HFFc6 (cell line): ENCODE data around the gene FMNL2. TPM values are rescaled to one million over a fixed set of nuclear protein-coding genes. Genes with fewer than 3 reads are reported as not detected.

Experiments
- DNase-seq: peaks from one replicate; pipeline ENCODE4 v3.0.0-alpha.2; 2018
- H3K27ac Mint-ChIP-seq: 2 replicates; pipeline ENCODE4 v1.8.0; 2020; ENCODE audit warnings: mild to moderate bottlenecking, mixed read lengths
- H3K27me3 Mint-ChIP-seq: 2 replicates; pipeline ENCODE4 v1.8.0; 2021; ENCODE audit warnings: mild to moderate bottlenecking, moderate library complexity, mixed read lengths; ENCODE audit not compliant: insufficient read depth
- H3K36me3 Mint-ChIP-seq: 2 replicates; pipeline ENCODE4 v1.8.0; 2021; ENCODE audit warnings: low read depth, mixed read lengths
- H3K4me1 Mint-ChIP-seq: 2 replicates; pipeline ENCODE4 v1.8.0; 2020; ENCODE audit warnings: low read depth, mixed read lengths
- H3K4me3 Mint-ChIP-seq: 2 replicates; pipeline ENCODE4 v1.8.0; 2020; ENCODE audit warnings: mild to moderate bottlenecking, moderate library complexity, mixed read lengths
- H3K9me3 Mint-ChIP-seq: 2 replicates; pipeline ENCODE4 v1.8.0; 2020; ENCODE audit warnings: mild to moderate bottlenecking, mixed read lengths
- CTCF ChIP-seq: fragments of 200-600 bp; sonication (generic); IDR thresholded peaks from 2 replicates; pipeline ENCODE4 v1.5.0; 2021; ENCODE audit warnings: antibody characterized with exemption, mild to moderate bottlenecking
- total RNA-seq, 6 experiments: library from RNA; stranded (reverse); fragmentation: NEBNext Ultra II Directional; extraction: Animal tissue kit (Norgen Biotek cat#: 25700); gene quantifications; 2 replicates in 1 of 6; 3 replicates in 5 of 6; pipeline ENCODE4 v1.2.3, GENCODE V29; 2021

FMNL2 gene
- total RNA-seq, 6 experiments from 2014 or later: 13.7 to 20.9 (median 16.0) TPM

- Mint-ChIP-seq H3K4me3 (no peak overlapping the region), H3K9me3 (no peaks in the 10 kb centered on the region), H3K27me3 (no peaks in the 10 kb centered on the region), H3K36me3 (peaks cover 23% of the 10 kb centered on the region), H3K4me1 (peaks cover 31% of the 10 kb centered on the region), H3K27ac (no peak overlapping the region; the same call in 1 of the 2 replicates)
- TF ChIP-seq CTCF: no peak
- no peak for DNase-seq
Measured at GRCh38 chr2:152649997-152650396, 315.0 kb downstream of the FMNL2 start.

GRCh38 chr2:152650768-152651371 is 315.9 kb downstream of the FMNL2 start:
- H3K36me3 Mint-ChIP-seq: peaks cover 16% of the 10 kb centered on the region
- DNase-seq: no peak
- TF ChIP-seq CTCF: no peak
- H3K4me1 Mint-ChIP-seq: peaks cover 25% of the 10 kb centered on the region
- no peaks in the 10 kb centered on the region for H3K27me3 Mint-ChIP-seq
- no peak overlapping the region; the same call in 1 of the 2 replicates for H3K27ac Mint-ChIP-seq
- no peaks in the 10 kb centered on the region for H3K9me3 Mint-ChIP-seq
- no peak overlapping the region for H3K4me3 Mint-ChIP-seq

- Mint-ChIP-seq H3K27me3 (no peaks in the 10 kb centered on the region), H3K27ac (no peak overlapping the region), H3K36me3 (peaks cover 16% of the 10 kb centered on the region), H3K4me3 (no peak overlapping the region), H3K9me3 (no peaks in the 10 kb centered on the region), H3K4me1 (peaks cover 16% of the 10 kb centered on the region)
- TF ChIP-seq CTCF: no peak
- no peak for DNase-seq
Measured at GRCh38 chr2:152651834-152652233, 316.9 kb downstream of the FMNL2 start.

GRCh38 chr2:152655880-152656279 is 320.9 kb downstream of the FMNL2 start:
- DNase-seq: no peak
- Mint-ChIP-seq H3K4me1 (no peaks in the 10 kb centered on the region), H3K27me3 (peaks cover 1% of the 10 kb centered on the region; the same call in 1 of the 2 replicates), H3K27ac (no peak overlapping the region), H3K36me3 (peaks cover 25% of the 10 kb centered on the region), H3K9me3 (no peaks in the 10 kb centered on the region), H3K4me3 (no peak overlapping the region)
- no peak for TF ChIP-seq CTCF

GRCh38 chr2:152657043-152657442 is 322.1 kb downstream of the FMNL2 start:
- H3K4me3 Mint-ChIP-seq: no peak overlapping the region
- peaks cover 21% of the 10 kb centered on the region for H3K36me3 Mint-ChIP-seq
- no peaks in the 10 kb centered on the region for H3K4me1 Mint-ChIP-seq
- peaks cover 1% of the 10 kb centered on the region; the same call in 1 of the 2 replicates for H3K27me3 Mint-ChIP-seq
- H3K27ac Mint-ChIP-seq: no peak overlapping the region
- H3K9me3 Mint-ChIP-seq: no peaks in the 10 kb centered on the region
- DNase-seq: no peak
- no peak for TF ChIP-seq CTCF
